ENCODE data around the gene RHOF.
A peak's percentile ranks its signal among the peaks of the same experiment; 100 is the strongest.

DNA sequence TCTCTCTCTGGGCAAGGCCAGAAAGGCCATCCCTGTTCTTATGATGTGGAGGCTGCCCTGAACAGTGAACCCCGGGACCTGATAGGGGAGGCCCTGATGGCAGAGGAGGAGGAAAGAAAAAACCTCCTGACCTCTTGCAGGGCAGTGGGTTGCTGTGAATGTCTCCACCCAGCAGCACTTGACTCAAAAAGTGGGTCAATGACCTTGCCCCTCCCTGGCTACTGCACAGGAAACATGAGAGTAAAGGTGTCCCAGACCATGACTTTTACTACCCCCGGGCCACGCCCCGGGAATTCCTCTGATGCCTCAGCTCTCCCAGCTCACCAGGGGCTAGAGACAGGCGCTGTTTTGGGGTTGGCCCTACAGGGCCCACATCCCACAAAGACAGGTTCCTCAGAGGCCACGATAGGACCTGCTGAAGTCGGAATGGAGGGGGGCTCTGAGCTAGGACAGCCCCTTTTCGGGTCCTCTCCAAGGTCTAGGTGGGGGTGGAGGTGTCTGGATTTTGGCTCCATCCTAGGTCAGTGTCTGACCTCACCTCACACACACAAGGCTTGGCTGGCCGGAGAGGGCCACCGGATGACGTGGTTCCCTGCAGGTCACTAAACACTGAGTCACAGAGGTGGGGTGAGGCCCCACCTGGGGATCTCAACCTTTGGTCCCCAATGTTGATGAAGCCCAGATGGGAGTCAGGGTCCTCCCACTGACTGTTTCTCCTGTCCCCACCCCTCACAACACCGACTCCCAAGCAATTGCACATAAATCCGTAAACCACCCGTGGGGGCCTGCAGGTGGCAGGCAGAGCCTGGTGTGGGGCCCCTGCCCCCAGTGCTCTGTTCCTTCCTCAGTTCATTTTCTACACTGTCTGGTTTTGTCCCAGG, 1.6 kb downstream of the RHOF start:
- TF ChIP-seq, protein P1, sequence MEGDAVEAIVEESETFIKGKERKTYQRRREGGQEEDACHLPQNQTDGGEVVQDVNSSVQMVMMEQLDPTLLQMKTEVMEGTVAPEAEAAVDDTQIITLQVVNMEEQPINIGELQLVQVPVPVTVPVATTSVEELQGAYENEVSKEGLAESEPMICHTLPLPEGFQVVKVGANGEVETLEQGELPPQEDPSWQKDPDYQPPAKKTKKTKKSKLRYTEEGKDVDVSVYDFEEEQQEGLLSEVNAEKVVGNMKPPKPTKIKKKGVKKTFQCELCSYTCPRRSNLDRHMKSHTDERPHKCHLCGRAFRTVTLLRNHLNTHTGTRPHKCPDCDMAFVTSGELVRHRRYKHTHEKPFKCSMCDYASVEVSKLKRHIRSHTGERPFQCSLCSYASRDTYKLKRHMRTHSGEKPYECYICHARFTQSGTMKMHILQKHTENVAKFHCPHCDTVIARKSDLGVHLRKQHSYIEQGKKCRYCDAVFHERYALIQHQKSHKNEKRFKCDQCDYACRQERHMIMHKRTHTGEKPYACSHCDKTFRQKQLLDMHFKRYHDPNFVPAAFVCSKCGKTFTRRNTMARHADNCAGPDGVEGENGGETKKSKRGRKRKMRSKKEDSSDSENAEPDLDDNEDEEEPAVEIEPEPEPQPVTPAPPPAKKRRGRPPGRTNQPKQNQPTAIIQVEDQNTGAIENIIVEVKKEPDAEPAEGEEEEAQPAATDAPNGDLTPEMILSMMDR (IDR thresholded peaks at IDR 0.05; ENCODE audit: low read length) = peak; percentile 13; the same call in 1 of the 2 replicates
- no peak for TF ChIP-seq EZH2 (IDR thresholded peaks at IDR 0.05; ENCODE audit: borderline replicate concordance, low read length)

Data from OCI-LY1 (cell line).